ENCODE measurements around the gene CFAP299.
"Not testable (repeated sequence)": the region's sequence is repeated elsewhere in the genome, so short reads cannot be mapped to it uniquely, and the experiment has no call there.

Gene CFAP299

DNA sequence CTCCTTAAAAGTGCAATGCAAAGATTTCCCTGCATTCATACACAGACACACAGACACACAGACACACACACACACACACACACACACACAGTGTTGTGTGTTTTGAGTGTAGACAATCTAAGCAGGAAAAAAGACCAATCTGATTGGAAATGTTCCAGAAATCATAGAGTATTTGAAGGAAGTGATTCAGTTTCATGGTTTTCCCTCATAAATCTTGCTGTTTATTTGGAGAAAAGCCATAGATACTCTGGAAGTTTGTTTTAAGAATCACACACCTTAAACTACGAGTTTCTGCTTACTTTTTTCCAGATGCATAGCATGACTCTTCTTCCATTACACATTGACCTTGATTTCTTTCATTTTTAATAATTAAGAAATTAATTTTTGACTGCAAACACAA is 396.5 kb downstream of the CFAP299 start:
- intact Hi-C loops (cut with DNase I): no loop called here
- DNase-seq: no peak

DNA sequence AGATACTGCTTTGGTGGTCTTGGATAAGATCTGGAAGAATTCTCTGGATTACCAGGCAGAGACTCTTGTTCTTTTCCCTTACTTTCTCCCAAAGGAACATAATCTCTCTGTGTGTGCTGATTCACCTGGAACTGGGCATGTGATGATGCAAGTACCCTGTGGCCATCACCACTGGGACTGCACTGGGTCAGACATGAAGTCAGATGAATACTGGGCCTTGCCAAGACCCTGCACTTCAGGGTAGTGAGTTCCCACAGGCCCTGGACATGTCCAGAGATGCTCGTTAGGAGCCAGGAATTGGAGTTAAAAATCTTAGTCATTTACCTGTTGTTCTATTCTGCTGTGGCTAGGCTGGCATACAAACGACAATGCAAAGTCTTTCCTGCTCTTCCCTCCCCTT is 404.8 kb downstream of the CFAP299 start:
- intact Hi-C loops (cut with DNase I): no loop called here
- no peak for DNase-seq

DNA sequence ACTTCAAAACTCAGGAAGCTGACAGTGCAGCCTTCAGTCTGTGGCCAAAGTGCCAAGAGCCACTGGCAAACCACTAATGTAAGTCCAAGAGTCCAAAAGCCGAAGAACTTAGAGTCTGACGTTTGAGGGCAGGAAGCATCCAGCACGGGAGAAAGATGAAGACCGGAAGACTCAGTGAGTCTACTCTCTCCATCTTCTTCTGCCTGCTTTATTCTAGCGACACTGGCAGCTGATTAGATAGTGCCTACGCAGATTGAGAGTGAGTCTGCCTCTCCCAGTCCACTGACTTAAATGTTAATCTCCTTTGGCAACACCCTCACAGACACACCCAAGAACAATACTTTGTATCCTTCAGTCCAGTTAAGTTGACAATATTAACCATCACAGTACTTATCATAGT is 414.0 kb downstream of the CFAP299 start:
- DNase-seq; intact Hi-C loops (cut with DNase I): not testable (repeated sequence)

DNA sequence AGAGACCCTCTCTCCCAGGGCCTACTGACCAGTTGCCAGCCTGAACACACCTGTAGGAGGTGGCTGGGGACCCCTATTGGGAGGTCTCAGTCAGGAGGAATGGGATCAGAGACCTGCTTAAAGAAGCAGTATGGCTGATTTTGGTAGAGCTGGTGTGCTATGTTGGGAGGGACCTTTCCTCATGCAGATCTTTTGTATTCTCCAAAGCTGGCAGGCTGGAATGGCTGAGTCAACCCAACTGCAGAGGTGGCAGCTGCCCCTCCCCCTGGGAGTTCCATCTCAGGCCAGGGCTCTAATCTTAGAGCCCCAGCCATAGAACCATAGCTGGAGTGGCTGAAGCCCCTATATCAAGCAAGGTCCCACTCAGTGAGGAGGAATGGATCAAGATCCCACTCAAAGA is 415.7 kb downstream of the CFAP299 start:
- no peak for DNase-seq
- intact Hi-C loops (cut with DNase I): no loop called here

DNA sequence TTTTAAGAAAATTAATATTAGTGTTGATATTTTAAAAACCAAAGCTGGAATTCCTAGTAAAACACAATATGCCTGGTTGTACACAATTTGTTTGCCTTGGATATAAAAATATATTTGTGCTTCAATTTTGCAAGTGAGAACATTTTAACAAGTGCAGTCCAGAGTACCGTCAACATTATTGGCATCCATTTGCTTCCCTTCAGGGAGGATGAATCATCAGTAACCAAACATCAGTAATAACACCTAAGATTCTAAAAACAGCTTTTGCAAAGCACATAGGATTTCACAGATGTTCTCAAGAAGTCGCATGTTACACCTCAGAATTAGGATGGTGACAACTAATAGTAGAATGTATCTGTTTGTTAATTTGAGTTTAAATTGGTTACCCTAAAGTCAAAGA is 432.4 kb downstream of the CFAP299 start:
- DNase-seq: no peak
- intact Hi-C loops (cut with DNase I): no loop called here

GRCh38 chr4:80776168-80776567 is 440.6 kb downstream of the CFAP299 start:
- no peak for DNase-seq
- intact Hi-C loops (cut with DNase I): no loop called here

DNA sequence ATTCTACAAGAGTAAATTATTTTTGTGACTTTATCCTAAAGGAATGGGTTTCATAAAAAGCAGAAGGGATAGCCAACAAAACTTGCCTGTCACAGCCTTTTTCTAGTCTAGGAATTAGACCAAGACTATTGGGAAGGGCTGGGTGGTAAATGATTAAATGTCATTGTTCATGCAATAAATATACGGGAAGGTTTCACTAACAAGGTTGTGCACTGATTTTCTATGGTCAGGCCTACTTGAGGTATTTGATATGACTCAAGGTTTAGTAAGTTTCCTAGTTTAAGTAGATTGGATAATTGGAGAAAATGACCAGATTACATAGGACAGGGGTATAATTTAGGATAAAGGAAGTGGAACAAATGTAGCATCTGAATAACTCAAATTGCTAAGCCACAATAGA is 445.9 kb downstream of the CFAP299 start:
- intact Hi-C loops (cut with DNase I): no loop called here
- DNase-seq: no peak

- intact Hi-C loops (cut with DNase I): no loop called here
- DNase-seq: no peak
Measured at GRCh38 chr4:80787306-80787705, 451.8 kb downstream of the CFAP299 start.

DNA sequence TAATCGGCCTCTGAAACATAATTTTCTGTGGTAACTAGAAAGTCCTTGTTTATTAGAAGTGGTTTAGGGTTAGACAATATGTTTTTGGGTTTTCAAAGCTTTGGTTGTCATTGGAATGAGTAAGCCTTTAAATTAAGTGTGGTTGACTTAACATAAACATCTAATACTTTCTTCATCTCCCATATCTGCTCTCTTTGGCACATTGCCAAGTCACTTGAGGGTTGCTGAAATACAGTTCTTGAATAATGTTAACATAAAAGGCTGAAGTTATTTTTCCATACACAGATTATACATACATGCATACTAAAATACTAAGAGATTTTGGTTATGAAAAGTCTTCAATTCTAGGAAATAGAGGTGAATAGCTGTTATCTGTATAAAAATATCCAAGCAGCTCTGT is 453.3 kb downstream of the CFAP299 start:
- intact Hi-C loops (cut with DNase I): no loop called here
- peak in 1 of 42 donors; percentile 2 for DNase-seq

- no peak for DNase-seq
- intact Hi-C loops (cut with DNase I): no loop called here
Measured at GRCh38 chr4:80790152-80790551, 454.6 kb downstream of the CFAP299 start.

- DNase-seq; intact Hi-C loops (cut with DNase I): not testable (repeated sequence)
Measured at GRCh38 chr4:80793660-80794059, 458.1 kb downstream of the CFAP299 start.

- intact Hi-C loops (cut with DNase I): no loop called here
- no peak for DNase-seq
Measured at GRCh38 chr4:80798082-80798481, 462.6 kb downstream of the CFAP299 start.

- intact Hi-C loops (cut with DNase I); DNase-seq: not testable (repeated sequence)
Measured at GRCh38 chr4:80800719-80801118, 465.2 kb downstream of the CFAP299 start.

DNA sequence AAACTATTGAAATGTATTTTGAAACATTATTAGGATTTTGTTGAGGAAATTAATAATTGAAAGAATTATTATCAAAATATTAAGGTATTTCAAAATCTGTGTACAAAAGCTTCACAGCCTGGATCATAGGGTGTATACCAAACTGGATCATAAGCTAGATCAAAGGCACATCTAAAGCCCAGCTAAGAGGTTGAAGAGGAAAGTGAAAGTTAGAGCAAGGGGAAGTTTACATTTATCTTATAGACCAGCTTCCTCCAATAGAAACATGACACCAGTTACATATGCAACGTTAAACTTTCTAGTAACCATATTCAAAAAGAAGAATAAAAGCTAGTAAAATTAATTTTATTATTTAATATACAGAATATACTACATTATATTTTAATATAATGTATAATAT is 467.8 kb downstream of the CFAP299 start:
- no peak for DNase-seq
- intact Hi-C loops (cut with DNase I): no loop called here

- DNase-seq: no peak
- intact Hi-C loops (cut with DNase I): no loop called here
Measured at GRCh38 chr4:80806472-80806871, 470.9 kb downstream of the CFAP299 start.

DNA sequence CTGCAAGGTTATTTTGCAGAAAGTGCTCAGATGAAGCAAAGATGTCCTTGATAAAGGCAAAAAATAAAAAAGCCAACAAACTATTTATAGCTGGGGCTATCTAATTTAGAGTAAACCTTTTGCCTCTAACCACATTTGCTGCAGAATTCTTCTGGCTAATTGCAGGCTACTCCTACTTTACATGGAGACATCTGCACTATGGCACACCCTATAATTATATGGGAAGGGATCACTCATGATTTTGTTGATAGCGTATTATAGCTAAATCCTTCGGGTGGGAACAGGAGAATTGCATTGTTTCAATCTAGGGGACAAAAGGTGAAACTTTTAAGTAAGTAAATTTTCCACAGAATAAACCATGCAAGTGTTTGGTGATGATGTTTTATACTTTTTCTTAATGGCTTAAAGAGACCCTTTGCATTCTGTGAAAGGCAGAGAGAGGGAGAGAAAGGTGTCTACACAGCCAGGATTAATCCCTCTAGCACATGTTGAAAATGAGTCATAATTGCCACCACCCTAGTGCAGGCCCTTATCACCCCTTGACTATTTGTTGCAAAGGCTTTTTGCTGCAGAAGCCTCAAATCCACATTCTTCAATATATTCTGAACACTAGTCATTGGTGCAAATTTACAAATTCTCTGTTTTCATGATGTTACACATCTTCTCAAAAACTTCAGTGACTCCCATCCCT is 473.7 kb downstream of the CFAP299 start:
- DNase-seq: no peak
- intact Hi-C loops (cut with DNase I): no loop called here

DNA sequence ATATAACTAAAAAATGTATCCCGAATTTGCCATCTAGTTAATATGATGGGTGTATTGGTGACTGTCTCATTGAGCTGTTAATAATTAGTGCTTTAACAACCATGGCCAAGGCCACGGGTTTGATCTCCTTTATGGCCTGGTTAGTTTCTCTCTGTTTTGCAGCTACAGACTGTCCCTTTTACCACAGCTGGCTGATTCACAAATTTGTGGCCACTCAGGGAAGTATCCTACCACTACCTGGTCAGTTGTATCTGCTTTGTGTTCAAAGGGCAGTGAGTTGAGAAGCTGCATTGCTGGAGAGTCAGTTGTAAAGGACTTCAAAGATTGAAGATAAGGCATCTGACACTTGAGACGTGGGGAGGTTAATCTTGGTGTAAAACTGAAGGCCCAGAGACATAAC is 475.9 kb downstream of the CFAP299 start:
- intact Hi-C loops (cut with DNase I): no loop called here
- no peak for DNase-seq

- intact Hi-C loops (cut with DNase I): no loop called here
- DNase-seq: no peak
Measured at GRCh38 chr4:80812145-80812544, 476.6 kb downstream of the CFAP299 start.

- DNase-seq: no peak
- intact Hi-C loops (cut with DNase I): no loop called here
Measured at GRCh38 chr4:80814266-80814665, 478.7 kb downstream of the CFAP299 start.

- no peak for DNase-seq
- intact Hi-C loops (cut with DNase I): no loop called here
Measured at GRCh38 chr4:80831383-80832361, 496.1 kb downstream of the CFAP299 start.

DNA sequence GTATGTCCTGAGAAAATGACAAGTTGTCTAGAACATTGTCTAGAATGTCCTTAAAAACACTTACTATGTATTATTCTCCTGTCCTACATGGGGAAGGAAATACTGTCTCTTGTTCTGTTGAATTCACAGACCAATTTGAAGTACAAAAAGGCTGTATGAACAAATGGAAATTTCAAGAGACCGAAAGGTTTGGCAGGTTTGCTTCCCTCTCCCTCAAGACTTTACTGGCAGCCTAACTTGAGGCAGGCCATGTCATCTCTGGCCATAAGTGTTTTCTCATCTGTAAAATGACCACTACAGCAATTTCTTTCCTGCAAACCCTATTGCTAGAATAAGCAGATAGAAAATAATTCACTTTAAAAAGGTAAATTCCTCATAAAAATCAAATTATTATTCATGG is 503.8 kb downstream of the CFAP299 start:
- DNase-seq: no peak
- intact Hi-C loops (cut with DNase I): no loop called here

All from head of caudate nucleus (tissue), 42 donors.